Hepatocyte (in vitro differentiated cells): Measurements from ENCODE around the gene GFRAL. TPM values are rescaled to one million over a fixed set of nuclear protein-coding genes. Genes with fewer than 3 reads are reported as not detected.
"Not testable (repeated sequence)": the region's sequence is repeated elsewhere in the genome, so short reads cannot be mapped to it uniquely, and the experiment has no call there.

Source experiments
- DNase-seq: peaks from one replicate; pipeline ENCODE4 v3.0.0-alpha.2; 2016; ENCODE audit warnings: low spot score
- H2AFZ ChIP-seq: fragments of 200-600 bp; sonication (generic); 2 replicates; pipeline ENCODE4 v1.6.0; 2016; ENCODE audit warnings: antibody characterized with exemption, mild to moderate bottlenecking
- H3K27ac ChIP-seq: fragments of 200-600 bp; sonication (generic); 2 replicates; pipeline ENCODE4 v1.5.1; 2016; ENCODE audit warnings: mild to moderate bottlenecking
- H3K27me3 ChIP-seq: fragments of 200-600 bp; sonication (generic); 2 replicates; pipeline ENCODE4 v1.6.1; 2016
- H3K36me3 ChIP-seq: fragments of 200-600 bp; sonication (generic); replicated peaks from 2 replicates; pipeline ENCODE4 v1.5.1; 2016; ENCODE audit warnings: low read depth; ENCODE audit not compliant: insufficient read depth
- H3K4me1 ChIP-seq: fragments of 200-600 bp; sonication (generic); 2 replicates; pipeline ENCODE4 v1.5.1; 2016; ENCODE audit warnings: mild to moderate bottlenecking, moderate library complexity; ENCODE audit not compliant: insufficient read depth
- H3K4me2 ChIP-seq: fragments of 200-600 bp; sonication (generic); 2 replicates; pipeline ENCODE4 v1.6.0; 2016
- H3K4me3 ChIP-seq: fragments of 200-600 bp; sonication (generic); 2 replicates; pipeline ENCODE4 v1.5.1; 2016; ENCODE audit warnings: mild to moderate bottlenecking
- H3K79me2 ChIP-seq: fragments of 200-600 bp; sonication (generic); 2 replicates; pipeline ENCODE4 v1.6.0; 2017; ENCODE audit warnings: mild to moderate bottlenecking
- H3K9me2 ChIP-seq: fragments of 200-600 bp; sonication (generic); replicated peaks from 2 replicates; pipeline ENCODE4 v1.6.0; 2017; ENCODE audit warnings: mild to moderate bottlenecking; ENCODE audit not compliant: insufficient read depth
- H3K9me3 ChIP-seq: fragments of 200-600 bp; sonication (generic); 2 replicates; pipeline ENCODE4 v1.5.1; 2016; ENCODE audit warnings: low read depth, mild to moderate bottlenecking
- H4K20me1 ChIP-seq: fragments of 200-600 bp; sonication (generic); 2 replicates; pipeline ENCODE4 v1.6.0; 2016; ENCODE audit warnings: mild to moderate bottlenecking; ENCODE audit not compliant: insufficient read depth, poor library complexity, severe bottlenecking
- EZH2 ChIP-seq: fragments of 200-600 bp; sonication (generic); IDR thresholded peaks from 2 replicates; pipeline ENCODE4 v1.6.1; 2016; ENCODE audit warnings: antibody characterized with exemption, mild to moderate bottlenecking, borderline replicate concordance
- EZH2phosphoT487 ChIP-seq: fragments of 200-600 bp; sonication (generic); IDR thresholded peaks from one replicate; pipeline ENCODE4 v1.6.1; 2018; ENCODE audit warnings: antibody characterized with exemption, mild to moderate bottlenecking, low read depth, moderate library complexity; ENCODE audit not compliant: unreplicated experiment, severe bottlenecking
- WGBS: methylation state at CpG from one replicate; pipeline ENCODE4 v1.1.6; 2016; ENCODE audit warnings: low lambda C conversion rate; ENCODE audit errors: missing lambda C conversion rate; 5-methylcytosine and 5-hydroxymethylcytosine counted together
- polyA plus RNA-seq: library from polyadenylated mRNA; unstranded; fragments of >200 nt; fragmentation: Nextera tagmentation; extraction: Ambion mirVana; gene quantifications from 2 replicates; pipeline ENCODE4 v1.2.1, GENCODE V29; 2016
- total RNA-seq: library from RNA; depleted of rRNA; stranded (reverse); fragments of >200 nt; gene quantifications from 2 replicates; pipeline ENCODE4 v1.2.3, GENCODE V29; 2014
- TF ChIP-seq, protein P1 (sequence below): fragments of 200-600 bp; sonication (generic); IDR thresholded peaks from 2 replicates; pipeline ENCODE4 v1.5.1; 2016; ENCODE audit warnings: antibody characterized with exemption, mild to moderate bottlenecking; ENCODE audit not compliant: poor library complexity

The GFRAL gene
- total and polyA plus RNA-seq, 2 experiments from 2014 or later, result not detected

DNA sequence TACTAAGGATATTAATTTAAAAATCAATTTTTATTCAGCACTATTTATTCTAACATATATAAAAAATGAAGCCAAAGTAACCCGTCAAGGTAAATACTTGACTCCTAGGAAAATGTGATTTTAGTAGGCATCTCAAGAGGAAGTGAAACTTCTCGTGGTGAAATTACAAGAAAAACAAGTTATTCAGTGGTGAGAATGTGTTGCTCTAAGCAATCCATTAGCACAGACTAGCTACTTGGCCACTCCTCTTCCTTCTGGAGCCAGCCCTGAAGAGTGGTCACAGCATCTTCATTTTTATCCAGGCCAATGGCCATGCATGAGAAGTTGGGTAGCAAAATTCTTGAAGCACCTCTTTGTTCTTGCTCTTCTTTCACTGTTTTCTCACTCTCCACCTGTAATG, 40.4 kb upstream of the GFRAL start:
- H3K4me3 ChIP-seq, result no peak overlapping the region
- DNase-seq, result no peak
- no peaks in the 10 kb centered on the region for H3K9me3 ChIP-seq
- H3K27me3 ChIP-seq, result no peaks in the 10 kb centered on the region
- no peaks in the 10 kb centered on the region for H3K9me2 ChIP-seq
- H4K20me1 ChIP-seq, result no peaks in the 10 kb centered on the region
- H3K36me3 ChIP-seq, result no peaks in the 10 kb centered on the region
- H3K4me1 ChIP-seq, result no peaks in the 10 kb centered on the region
- no peak overlapping the region for H2AFZ ChIP-seq
- H3K27ac ChIP-seq, result no peak overlapping the region
- H3K79me2 ChIP-seq, result no peaks in the 10 kb centered on the region
- TF ChIP-seq EZH2phosphoT487 (no peak), EZH2 (no peak)
- TF ChIP-seq, protein P1, sequence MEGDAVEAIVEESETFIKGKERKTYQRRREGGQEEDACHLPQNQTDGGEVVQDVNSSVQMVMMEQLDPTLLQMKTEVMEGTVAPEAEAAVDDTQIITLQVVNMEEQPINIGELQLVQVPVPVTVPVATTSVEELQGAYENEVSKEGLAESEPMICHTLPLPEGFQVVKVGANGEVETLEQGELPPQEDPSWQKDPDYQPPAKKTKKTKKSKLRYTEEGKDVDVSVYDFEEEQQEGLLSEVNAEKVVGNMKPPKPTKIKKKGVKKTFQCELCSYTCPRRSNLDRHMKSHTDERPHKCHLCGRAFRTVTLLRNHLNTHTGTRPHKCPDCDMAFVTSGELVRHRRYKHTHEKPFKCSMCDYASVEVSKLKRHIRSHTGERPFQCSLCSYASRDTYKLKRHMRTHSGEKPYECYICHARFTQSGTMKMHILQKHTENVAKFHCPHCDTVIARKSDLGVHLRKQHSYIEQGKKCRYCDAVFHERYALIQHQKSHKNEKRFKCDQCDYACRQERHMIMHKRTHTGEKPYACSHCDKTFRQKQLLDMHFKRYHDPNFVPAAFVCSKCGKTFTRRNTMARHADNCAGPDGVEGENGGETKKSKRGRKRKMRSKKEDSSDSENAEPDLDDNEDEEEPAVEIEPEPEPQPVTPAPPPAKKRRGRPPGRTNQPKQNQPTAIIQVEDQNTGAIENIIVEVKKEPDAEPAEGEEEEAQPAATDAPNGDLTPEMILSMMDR, result no peak
- no peak overlapping the region for H3K4me2 ChIP-seq
- 84% methylated on average over 2 of the region's 2 CpGs for WGBS

DNA sequence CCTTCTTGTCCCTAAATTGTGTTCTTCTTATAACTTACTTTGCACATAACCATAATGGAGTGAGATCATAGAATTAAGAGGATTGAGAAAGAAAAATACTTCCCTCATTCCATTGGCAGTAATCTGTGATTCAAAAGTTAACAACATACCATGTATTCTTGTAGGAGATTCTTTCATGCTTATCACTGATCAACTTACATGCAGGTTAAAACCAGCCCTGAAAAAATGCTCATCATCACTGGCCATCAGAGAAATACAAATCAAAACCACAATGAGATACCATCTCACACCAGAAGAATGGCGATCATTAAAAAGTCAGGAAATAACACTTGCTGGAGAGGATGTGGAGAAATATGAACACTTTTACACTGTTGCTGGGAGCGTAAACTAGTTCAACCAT, 36.5 kb upstream of the GFRAL start:
- Histone ChIP-seq H3K4me1 (no peaks in the 10 kb centered on the region), H2AFZ (no peak overlapping the region), H3K79me2 (no peaks in the 10 kb centered on the region), H3K27me3 (no peaks in the 10 kb centered on the region), H3K9me3 (no peaks in the 10 kb centered on the region), H3K4me2 (no peak overlapping the region), H3K9me2 (no peaks in the 10 kb centered on the region), H3K36me3 (no peaks in the 10 kb centered on the region), H4K20me1 (no peaks in the 10 kb centered on the region), H3K27ac (no peak overlapping the region), H3K4me3 (no peak overlapping the region)
- WGBS, result 93% methylated on average over 2 of the region's 2 CpGs
- DNase-seq, result no peak
- TF ChIP-seq EZH2, result no peak
- no peak for TF ChIP-seq EZH2phosphoT487
- TF ChIP-seq, protein P1, result no peak

DNA sequence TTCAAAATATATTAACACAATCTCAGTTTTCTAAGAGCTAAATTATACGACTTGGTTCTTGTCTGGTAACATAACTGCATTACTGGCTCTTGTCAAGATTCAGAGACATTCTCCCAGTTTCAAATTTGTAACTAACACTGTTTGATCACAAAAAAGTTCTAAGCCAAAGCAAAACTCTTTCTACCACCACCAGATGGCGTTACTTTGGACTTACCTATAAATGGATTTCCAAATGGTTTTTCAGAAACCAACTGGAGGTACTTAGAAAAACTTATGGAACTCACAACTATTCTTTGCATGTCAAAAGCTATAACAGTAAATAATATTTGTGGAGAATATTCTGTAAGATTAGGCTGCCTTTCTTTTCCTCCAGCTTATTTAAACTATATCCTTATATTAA, 34.2 kb upstream of the GFRAL start:
- H3K36me3 ChIP-seq, result no peaks in the 10 kb centered on the region
- no peaks in the 10 kb centered on the region for H4K20me1 ChIP-seq
- H3K9me2 ChIP-seq, result no peaks in the 10 kb centered on the region
- TF ChIP-seq, protein P1, result peak; percentile 36
- TF ChIP-seq EZH2, result no peak
- H3K27ac ChIP-seq, result no peak overlapping the region
- no peak overlapping the region for H2AFZ ChIP-seq
- H3K4me2 ChIP-seq, result no peak overlapping the region
- WGBS, result 52% methylated on average over 2 of the region's 2 CpGs
- no peaks in the 10 kb centered on the region for H3K4me1 ChIP-seq
- H3K4me3 ChIP-seq, result no peak overlapping the region
- H3K79me2 ChIP-seq, result no peaks in the 10 kb centered on the region
- no peaks in the 10 kb centered on the region for H3K27me3 ChIP-seq
- peak; percentile 11 for DNase-seq
- H3K9me3 ChIP-seq, result no peaks in the 10 kb centered on the region

DNA sequence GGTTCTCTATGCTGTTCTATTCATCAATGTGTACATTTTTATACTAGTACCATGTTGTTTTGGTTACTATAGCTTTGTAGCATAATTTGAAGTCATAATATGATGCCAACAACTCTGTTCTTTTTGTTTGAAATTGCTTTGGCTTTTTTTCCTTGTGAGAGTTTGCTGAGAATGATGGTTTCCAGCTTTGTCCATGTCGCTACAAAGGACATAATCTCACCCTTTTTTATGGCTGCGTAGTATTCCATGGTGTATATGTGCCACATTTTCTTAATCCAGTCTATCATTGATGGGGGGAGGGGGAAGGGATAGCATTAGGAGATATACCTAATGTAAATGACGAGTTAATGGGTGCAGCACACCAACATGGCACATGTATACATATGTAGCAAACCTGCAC, 30.1 kb upstream of the GFRAL start:
- H3K4me2 ChIP-seq, H3K4me1 ChIP-seq, H3K9me2 ChIP-seq, DNase-seq, H2AFZ ChIP-seq, H3K27ac ChIP-seq, H3K36me3 ChIP-seq, H3K9me3 ChIP-seq, H3K79me2 ChIP-seq, H3K4me3 ChIP-seq, H4K20me1 ChIP-seq, H3K27me3 ChIP-seq: not testable (repeated sequence)
- 95% methylated on average over 3 of the region's 3 CpGs for WGBS
